ENCODE measurements around the gene PIK3C2B.

The PIK3C2B gene

GRCh38 chr1:204507317-204508105 lies 12.9 kb upstream of the PIK3C2B start:
- no peak for DNase-seq
- H3K27ac ChIP-seq (ENCODE audit: insufficient read depth, low read length, poor library complexity, severe bottlenecking), result peak overlapping the region; percentile 81
- H3K4me1 ChIP-seq (ENCODE audit: control insufficient read depth, insufficient read depth, low read length, poor library complexity, severe bottlenecking), result no peaks in the 10 kb centered on the region
- peak overlapping the region; percentile 35 for H3K4me3 ChIP-seq (ENCODE audit: insufficient read depth, low read depth, low read length, poor library complexity, severe bottlenecking)
- no peaks in the 10 kb centered on the region for H3K9me3 ChIP-seq (ENCODE audit: control insufficient read depth, low read length)
- no peaks in the 10 kb centered on the region for H3K27me3 ChIP-seq (replicated peaks; ENCODE audit: control insufficient read depth, insufficient read depth, low read length, poor library complexity, severe bottlenecking)
- no peaks in the 10 kb centered on the region for H3K36me3 ChIP-seq (ENCODE audit: control insufficient read depth, insufficient read depth, low read length)

- peak overlapping the region; percentile 35 for H3K4me3 ChIP-seq (ENCODE audit: insufficient read depth, low read depth, low read length, poor library complexity, severe bottlenecking)
- no peaks in the 10 kb centered on the region for H3K27me3 ChIP-seq (replicated peaks; ENCODE audit: control insufficient read depth, insufficient read depth, low read length, poor library complexity, severe bottlenecking)
- no peaks in the 10 kb centered on the region for H3K9me3 ChIP-seq (ENCODE audit: control insufficient read depth, low read length)
- H3K27ac ChIP-seq (ENCODE audit: insufficient read depth, low read length, poor library complexity, severe bottlenecking), result peak overlapping the region; percentile 81
- H3K36me3 ChIP-seq (ENCODE audit: control insufficient read depth, insufficient read depth, low read length), result no peaks in the 10 kb centered on the region
- peak; percentile 77 to 80 (median 80) for DNase-seq
- no peaks in the 10 kb centered on the region for H3K4me1 ChIP-seq (ENCODE audit: control insufficient read depth, insufficient read depth, low read length, poor library complexity, severe bottlenecking)
Measured at GRCh38 chr1:204506969-204507316, 12.3 kb upstream of the PIK3C2B start.

- H3K4me3 ChIP-seq (ENCODE audit: insufficient read depth, low read depth, low read length, poor library complexity, severe bottlenecking), result peak overlapping the region; percentile 35
- no peaks in the 10 kb centered on the region for H3K9me3 ChIP-seq (ENCODE audit: control insufficient read depth, low read length)
- H3K36me3 ChIP-seq (ENCODE audit: control insufficient read depth, insufficient read depth, low read length), result no peaks in the 10 kb centered on the region
- H3K4me1 ChIP-seq (ENCODE audit: control insufficient read depth, insufficient read depth, low read length, poor library complexity, severe bottlenecking), result no peaks in the 10 kb centered on the region
- peak; percentile 42 to 61 (median 43) for DNase-seq
- H3K27ac ChIP-seq (ENCODE audit: insufficient read depth, low read length, poor library complexity, severe bottlenecking), result peak overlapping the region; percentile 81
- H3K27me3 ChIP-seq (replicated peaks; ENCODE audit: control insufficient read depth, insufficient read depth, low read length, poor library complexity, severe bottlenecking), result no peaks in the 10 kb centered on the region
Measured at GRCh38 chr1:204506201-204506968, 11.8 kb upstream of the PIK3C2B start.

GRCh38 chr1:204505674-204506200 lies 11.1 kb upstream of the PIK3C2B start:
- Histone ChIP-seq H3K27ac (ENCODE audit: insufficient read depth, low read length, poor library complexity, severe bottlenecking) (peak overlapping the region; percentile 81), H3K4me1 (ENCODE audit: control insufficient read depth, insufficient read depth, low read length, poor library complexity, severe bottlenecking) (no peaks in the 10 kb centered on the region), H3K27me3 (replicated peaks; ENCODE audit: control insufficient read depth, insufficient read depth, low read length, poor library complexity, severe bottlenecking) (no peaks in the 10 kb centered on the region), H3K9me3 (ENCODE audit: control insufficient read depth, low read length) (no peaks in the 10 kb centered on the region), H3K4me3 (ENCODE audit: insufficient read depth, low read depth, low read length, poor library complexity, severe bottlenecking) (peak overlapping the region; percentile 35), H3K36me3 (ENCODE audit: control insufficient read depth, insufficient read depth, low read length) (no peaks in the 10 kb centered on the region)
- no peak for DNase-seq

DNA sequence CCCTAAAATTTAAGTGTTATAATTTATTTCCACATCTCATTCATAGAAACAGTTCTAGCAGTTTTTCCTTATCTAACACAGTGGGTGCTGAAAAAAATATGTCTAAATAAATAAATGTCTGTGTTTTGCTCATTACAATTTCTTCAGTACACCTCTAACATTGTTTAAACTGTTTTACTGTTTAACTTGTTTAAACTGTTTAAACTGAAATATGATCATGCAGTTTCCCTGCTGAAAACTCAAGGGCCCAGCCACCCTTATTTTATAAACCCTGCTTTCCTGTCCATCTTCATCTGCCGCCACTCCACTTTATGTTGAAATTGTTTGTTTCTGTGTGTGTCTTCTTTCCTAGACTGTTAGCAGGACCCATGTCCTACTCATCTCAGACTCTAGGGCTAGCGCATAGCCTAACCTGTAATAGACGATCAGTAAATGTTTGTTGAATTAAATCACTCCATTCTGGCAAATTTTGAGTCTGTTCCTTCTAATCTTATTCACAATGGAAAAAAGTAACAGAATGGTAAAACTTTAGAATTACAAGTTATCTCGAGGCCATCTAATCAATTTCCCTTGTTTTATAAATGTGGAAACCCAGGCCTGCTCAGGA lies 9.4 kb upstream of the PIK3C2B start:
- Histone ChIP-seq H3K4me3 (ENCODE audit: insufficient read depth, low read depth, low read length, poor library complexity, severe bottlenecking) (no peak overlapping the region), H3K27me3 (replicated peaks; ENCODE audit: control insufficient read depth, insufficient read depth, low read length, poor library complexity, severe bottlenecking) (no peaks in the 10 kb centered on the region), H3K4me1 (ENCODE audit: control insufficient read depth, insufficient read depth, low read length, poor library complexity, severe bottlenecking) (no peaks in the 10 kb centered on the region), H3K36me3 (ENCODE audit: control insufficient read depth, insufficient read depth, low read length) (no peaks in the 10 kb centered on the region), H3K9me3 (ENCODE audit: control insufficient read depth, low read length) (no peaks in the 10 kb centered on the region), H3K27ac (ENCODE audit: insufficient read depth, low read length, poor library complexity, severe bottlenecking) (no peak overlapping the region)
- DNase-seq, result no peak

- Histone ChIP-seq H3K27me3 (replicated peaks; ENCODE audit: control insufficient read depth, insufficient read depth, low read length, poor library complexity, severe bottlenecking) (no peaks in the 10 kb centered on the region), H3K4me1 (ENCODE audit: control insufficient read depth, insufficient read depth, low read length, poor library complexity, severe bottlenecking) (no peaks in the 10 kb centered on the region), H3K4me3 (ENCODE audit: insufficient read depth, low read depth, low read length, poor library complexity, severe bottlenecking) (no peak overlapping the region), H3K9me3 (ENCODE audit: control insufficient read depth, low read length) (no peaks in the 10 kb centered on the region), H3K27ac (ENCODE audit: insufficient read depth, low read length, poor library complexity, severe bottlenecking) (no peak overlapping the region), H3K36me3 (ENCODE audit: control insufficient read depth, insufficient read depth, low read length) (no peaks in the 10 kb centered on the region)
- peak in 1 of 3 donors; percentile 20 for DNase-seq
Measured at GRCh38 chr1:204503122-204503912, 8.7 kb upstream of the PIK3C2B start.

DNA sequence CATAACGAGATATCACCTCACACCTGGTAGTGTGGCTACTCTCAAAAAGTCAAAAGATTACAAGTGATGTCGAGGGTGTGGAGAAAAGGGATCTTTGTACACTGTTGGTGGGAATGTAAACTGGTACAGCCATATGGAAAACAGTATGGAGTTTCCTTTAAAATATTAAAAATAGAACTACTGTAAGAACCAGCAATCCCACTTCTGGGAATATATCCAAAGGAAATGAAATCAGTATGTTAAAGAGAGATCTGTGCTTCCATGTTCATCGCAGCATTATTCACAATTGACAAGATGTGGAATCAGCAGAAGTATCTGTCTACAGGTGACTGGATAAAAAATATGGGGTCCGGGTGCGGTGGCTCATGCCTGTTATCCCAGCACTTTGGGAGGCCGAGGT lies 7.6 kb upstream of the PIK3C2B start:
- no peak for DNase-seq
- Histone ChIP-seq H3K36me3 (ENCODE audit: control insufficient read depth, insufficient read depth, low read length) (no peaks in the 10 kb centered on the region), H3K27ac (ENCODE audit: insufficient read depth, low read length, poor library complexity, severe bottlenecking) (no peak overlapping the region), H3K4me1 (ENCODE audit: control insufficient read depth, insufficient read depth, low read length, poor library complexity, severe bottlenecking) (no peaks in the 10 kb centered on the region), H3K9me3 (ENCODE audit: control insufficient read depth, low read length) (no peaks in the 10 kb centered on the region), H3K27me3 (replicated peaks; ENCODE audit: control insufficient read depth, insufficient read depth, low read length, poor library complexity, severe bottlenecking) (no peaks in the 10 kb centered on the region), H3K4me3 (ENCODE audit: insufficient read depth, low read depth, low read length, poor library complexity, severe bottlenecking) (no peak overlapping the region)

- Histone ChIP-seq H3K9me3 (ENCODE audit: control insufficient read depth, low read length) (no peaks in the 10 kb centered on the region), H3K36me3 (ENCODE audit: control insufficient read depth, insufficient read depth, low read length) (no peaks in the 10 kb centered on the region), H3K4me1 (ENCODE audit: control insufficient read depth, insufficient read depth, low read length, poor library complexity, severe bottlenecking) (no peaks in the 10 kb centered on the region), H3K27ac (ENCODE audit: insufficient read depth, low read length, poor library complexity, severe bottlenecking) (no peak overlapping the region), H3K27me3 (replicated peaks; ENCODE audit: control insufficient read depth, insufficient read depth, low read length, poor library complexity, severe bottlenecking) (no peaks in the 10 kb centered on the region), H3K4me3 (ENCODE audit: insufficient read depth, low read depth, low read length, poor library complexity, severe bottlenecking) (no peak overlapping the region)
- no peak for DNase-seq
Measured at GRCh38 chr1:204499511-204500468, 5.2 kb upstream of the PIK3C2B start.

DNA sequence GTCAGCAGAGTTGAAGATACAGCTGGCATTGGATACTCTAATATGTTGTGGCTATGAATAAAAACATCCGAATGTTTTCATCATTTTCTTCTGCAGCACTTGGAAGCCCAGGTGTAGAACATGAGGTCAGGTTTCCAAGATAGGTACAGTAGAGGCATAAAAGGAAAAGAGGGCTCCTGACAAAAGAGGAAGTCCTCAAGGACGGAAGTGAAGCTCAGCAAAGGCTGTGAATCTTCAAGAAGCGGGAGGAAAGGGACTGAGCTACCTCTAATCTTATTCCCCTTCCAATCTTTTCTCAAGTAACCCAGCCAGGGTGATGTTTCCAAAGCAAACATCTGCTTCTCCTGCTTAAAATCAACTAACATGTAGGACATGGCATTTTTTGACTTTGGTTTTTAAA lies 4.4 kb upstream of the PIK3C2B start:
- no peaks in the 10 kb centered on the region for H3K9me3 ChIP-seq (ENCODE audit: control insufficient read depth, low read length)
- H3K4me3 ChIP-seq (ENCODE audit: insufficient read depth, low read depth, low read length, poor library complexity, severe bottlenecking), result no peak overlapping the region
- DNase-seq, result no peak
- H3K36me3 ChIP-seq (ENCODE audit: control insufficient read depth, insufficient read depth, low read length), result no peaks in the 10 kb centered on the region
- H3K27me3 ChIP-seq (replicated peaks; ENCODE audit: control insufficient read depth, insufficient read depth, low read length, poor library complexity, severe bottlenecking), result no peaks in the 10 kb centered on the region
- H3K4me1 ChIP-seq (ENCODE audit: control insufficient read depth, insufficient read depth, low read length, poor library complexity, severe bottlenecking), result no peaks in the 10 kb centered on the region
- no peak overlapping the region for H3K27ac ChIP-seq (ENCODE audit: insufficient read depth, low read length, poor library complexity, severe bottlenecking)

All from effector memory CD4-positive, alpha-beta T cell (primary cell).